MG63 (cell line): Measurements from ENCODE around the gene KLF1. TPM values are rescaled to one million over a fixed set of nuclear protein-coding genes. Genes with fewer than 3 reads are reported as not detected.
"Not testable (repeated sequence)": the region's sequence is repeated elsewhere in the genome, so short reads cannot be mapped to it uniquely, and the experiment has no call there.

Source experiments
- DNase-seq: peaks from one replicate; pipeline ENCODE4 v3.0.0-alpha.2; 2020
- H3K27me3 ChIP-seq: fragments of 250-450 bp; sonication (Bioruptor Pico); 2 replicates; pipeline ENCODE4 v1.5.1; 2020; ENCODE audit warnings: mild to moderate bottlenecking, moderate library complexity
- H3K36me3 ChIP-seq: fragments of 250-450 bp; sonication (Bioruptor Pico); 2 replicates; pipeline ENCODE4 v1.5.1; 2020; ENCODE audit warnings: mild to moderate bottlenecking, moderate library complexity
- H3K4me3 ChIP-seq: fragments of 250-450 bp; sonication (Bioruptor Pico); 2 replicates; pipeline ENCODE4 v1.5.1; 2020; ENCODE audit warnings: mild to moderate bottlenecking, moderate library complexity
- H3K9me3 ChIP-seq: fragments of 250-450 bp; sonication (Bioruptor Pico); 2 replicates; pipeline ENCODE4 v1.5.1; 2020; ENCODE audit warnings: mild to moderate bottlenecking, moderate library complexity
- total RNA-seq: library from RNA; depleted of rRNA; stranded (reverse); fragments of >200 nt; shearing (Covaris generic); gene quantifications from 2 replicates; pipeline ENCODE4 v1.2.3, GENCODE V29; 2014; ENCODE audit warnings: low replicate concordance; rRNA removed

KLF1 gene
- total RNA-seq: not detected in 2 replicates

DNA sequence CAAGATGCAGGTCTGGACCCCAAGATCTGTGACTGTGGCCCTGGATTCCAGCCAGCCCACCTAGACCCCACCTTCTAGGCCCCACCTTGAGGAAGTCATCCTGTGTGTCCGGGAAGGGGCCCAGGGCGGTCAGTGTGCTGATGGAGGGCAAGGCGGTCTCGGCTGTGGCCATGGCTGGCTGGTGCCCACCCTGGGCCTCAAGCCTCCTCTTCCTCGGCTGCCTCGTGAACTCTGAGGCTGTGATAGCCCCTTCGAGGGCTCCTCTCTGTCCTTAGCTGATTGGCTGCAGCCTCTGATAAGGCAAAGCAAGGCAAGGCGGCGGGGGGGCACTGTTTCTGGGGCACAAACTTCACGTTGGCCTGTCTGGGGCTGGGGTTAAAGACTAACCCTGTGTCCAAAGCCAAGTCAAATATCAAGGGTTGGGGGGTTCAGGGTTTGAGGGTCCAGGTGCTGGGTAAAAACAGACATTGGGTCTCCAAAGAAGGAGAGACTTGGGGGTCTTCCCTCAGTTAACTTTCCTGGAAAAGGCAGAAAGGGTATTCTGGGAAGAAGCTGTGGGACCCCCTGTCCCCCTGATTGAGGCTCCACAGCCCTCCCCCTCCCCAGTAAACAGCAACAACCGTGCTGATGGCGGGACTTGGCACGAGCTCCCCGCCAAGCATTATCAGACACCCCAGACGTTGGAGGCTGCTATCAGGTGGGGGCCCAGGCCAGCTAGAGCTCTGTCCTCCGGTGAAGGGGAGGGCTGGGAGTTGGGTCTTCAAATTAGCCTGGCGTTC, at the start of gene KLF1:
Gene KLF1 (minus strand): TSS at position 233 of the 779 bp plus-strand sequence. CDS start 61 bp downstream, at position 172.
- no peak within 1 kb of the TSS for H3K4me3 ChIP-seq
- DNase-seq: no peak
- peaks cover 32% of the 10 kb centered on the region for H3K27me3 ChIP-seq

DNA sequence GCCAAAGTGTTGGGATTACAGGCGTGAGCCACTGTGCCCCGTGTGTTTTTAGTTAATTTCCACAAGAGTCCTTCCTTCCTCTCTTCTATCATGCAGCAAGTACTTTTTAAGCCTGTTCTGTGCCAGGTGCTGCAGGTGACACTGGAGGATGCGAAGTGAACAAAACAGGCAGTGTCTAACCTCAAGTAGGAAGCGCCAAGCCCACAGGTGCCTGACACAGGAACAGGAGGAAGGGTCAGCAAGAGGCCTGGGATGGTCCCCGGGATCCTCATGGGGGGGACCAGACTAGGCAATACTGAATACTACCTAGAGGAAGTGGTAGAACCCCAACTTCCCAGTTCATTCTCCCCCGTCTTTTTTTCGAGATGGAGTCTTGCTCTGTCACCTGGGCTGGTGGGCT, 49.6 kb upstream of the KLF1 start:
- no peaks in the 10 kb centered on the region for H3K9me3 ChIP-seq

More for the DNA sequence above, at the start of gene KLF1:
- H3K36me3 ChIP-seq: no peaks in the 10 kb centered on the region
- peaks cover 33% of the 10 kb centered on the region for H3K9me3 ChIP-seq

DNA sequence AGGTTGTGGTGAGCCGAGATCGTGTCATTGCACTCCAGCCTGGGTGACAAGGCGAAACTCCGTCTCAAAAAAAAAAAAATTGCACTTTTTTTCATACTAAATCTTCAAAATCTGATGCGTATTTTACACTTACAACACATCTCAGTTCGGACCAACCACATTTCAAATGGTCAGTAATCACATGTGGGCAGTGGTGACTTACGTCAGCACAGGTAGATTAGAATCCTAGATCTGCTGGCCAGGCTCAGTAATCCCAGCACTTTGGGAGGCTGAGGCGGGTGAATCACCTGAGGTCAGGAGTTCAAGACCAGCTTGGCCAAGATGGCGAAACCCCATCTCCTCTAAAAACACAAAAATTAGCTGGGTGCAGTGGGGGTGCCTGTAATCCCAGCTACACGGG, 48.1 kb upstream of the KLF1 start:
- Histone ChIP-seq H3K4me3 (no peak overlapping the region), H3K36me3 (peaks cover 37% of the 10 kb centered on the region), H3K27me3 (no peaks in the 10 kb centered on the region), H3K9me3 (no peaks in the 10 kb centered on the region)
- DNase-seq: no peak

More for the DNA sequence above, 49.6 kb upstream of the KLF1 start:
- Histone ChIP-seq H3K27me3 (no peaks in the 10 kb centered on the region), H3K4me3 (no peak overlapping the region), H3K36me3 (peaks cover 37% of the 10 kb centered on the region)
- no peak for DNase-seq

DNA sequence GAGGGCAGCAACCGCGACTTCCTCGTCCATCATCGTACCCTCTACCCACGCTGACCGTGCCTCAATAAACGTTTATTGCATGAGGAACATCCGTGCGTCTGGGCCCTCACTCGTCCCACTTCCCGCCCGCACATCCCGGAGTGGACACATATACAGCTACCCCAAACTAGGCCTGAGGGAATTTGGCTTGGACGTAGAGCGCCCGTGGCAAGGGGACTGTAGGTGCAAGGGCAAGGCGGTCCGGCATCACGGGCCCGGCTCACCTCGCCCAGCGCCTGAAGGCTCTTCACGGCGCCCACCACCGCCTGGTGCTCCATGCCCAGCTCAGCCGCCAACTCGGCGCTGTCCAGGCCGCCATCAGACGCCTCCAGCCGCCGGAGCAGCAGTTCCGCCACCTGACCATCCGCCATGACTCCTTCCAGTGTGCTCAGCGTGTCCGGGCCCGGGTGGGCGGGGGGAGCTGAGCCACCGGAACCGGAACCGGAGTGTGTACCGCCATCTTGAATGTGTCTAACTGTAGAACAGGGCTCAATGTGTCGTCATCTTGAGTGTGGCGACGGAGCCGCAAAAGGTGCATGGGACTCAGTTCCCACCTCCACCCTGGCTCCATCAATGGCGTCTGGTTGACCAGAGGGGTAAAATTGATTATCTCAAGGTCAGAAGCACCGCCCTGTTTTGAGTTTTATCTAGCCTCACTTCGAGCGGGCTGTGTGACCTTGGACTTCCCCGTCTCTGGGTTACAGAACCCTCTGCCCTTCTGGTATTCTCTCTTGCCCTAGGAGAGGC, 46.5 kb upstream of the KLF1 start, which contains the start of gene FARSA:
Gene FARSA (minus strand): TSS at position 425 of the 786 bp plus-strand sequence. CDS start 15 bp downstream, at position 410.
- peak; percentile 99 for DNase-seq
- peak within 1 kb of the TSS; percentile 98 for H3K4me3 ChIP-seq
- H3K9me3 ChIP-seq: no peaks in the 10 kb centered on the region
- no peaks in the 10 kb centered on the region for H3K27me3 ChIP-seq
- H3K36me3 ChIP-seq: peaks cover 37% of the 10 kb centered on the region

DNA sequence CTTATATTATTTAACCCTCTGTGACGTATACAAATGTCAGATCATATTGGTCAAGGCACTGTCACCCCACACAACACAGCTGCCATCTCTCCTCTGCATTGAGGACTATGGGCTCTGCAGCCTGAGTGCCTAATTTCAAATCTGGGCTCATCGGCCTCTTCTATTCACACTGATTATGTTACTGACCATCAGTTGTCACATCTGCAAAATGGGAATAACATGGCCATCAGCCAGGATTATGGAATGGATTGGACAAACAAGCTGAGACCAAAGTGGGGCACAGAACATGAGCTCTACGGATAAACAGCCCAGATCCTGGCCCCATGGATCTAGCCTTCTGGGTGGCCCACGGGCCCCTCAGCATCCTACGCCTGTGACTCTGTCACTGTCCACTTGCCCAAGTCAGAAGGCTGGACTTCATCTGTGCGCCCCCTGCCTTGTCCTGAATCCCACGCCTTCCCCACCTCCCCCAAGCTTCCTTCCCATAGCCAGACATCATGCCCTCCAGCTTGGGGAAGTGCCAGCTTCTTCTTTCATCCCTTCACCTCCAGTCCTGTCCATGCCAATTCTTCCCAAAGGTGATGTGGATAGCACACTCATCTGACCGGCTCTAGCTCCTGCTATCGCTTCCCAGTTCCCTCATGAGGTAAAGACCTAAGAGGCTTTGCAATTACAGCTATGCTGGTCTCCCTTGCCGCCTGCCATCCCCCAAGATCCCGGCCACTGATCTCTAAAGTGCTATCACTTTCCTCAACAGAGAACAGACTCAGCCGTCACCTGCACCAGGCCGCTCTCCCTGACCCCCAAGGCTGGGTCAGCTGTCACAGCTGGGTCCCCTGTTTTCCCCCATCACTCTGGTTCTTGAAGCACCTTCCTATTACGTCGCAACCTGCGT, 45.6 kb upstream of the KLF1 start:
- Histone ChIP-seq H3K4me3 (peak overlapping the region; percentile 98), H3K9me3 (no peaks in the 10 kb centered on the region), H3K27me3 (no peaks in the 10 kb centered on the region), H3K36me3 (peaks cover 43% of the 10 kb centered on the region)
- DNase-seq: no peak

DNA sequence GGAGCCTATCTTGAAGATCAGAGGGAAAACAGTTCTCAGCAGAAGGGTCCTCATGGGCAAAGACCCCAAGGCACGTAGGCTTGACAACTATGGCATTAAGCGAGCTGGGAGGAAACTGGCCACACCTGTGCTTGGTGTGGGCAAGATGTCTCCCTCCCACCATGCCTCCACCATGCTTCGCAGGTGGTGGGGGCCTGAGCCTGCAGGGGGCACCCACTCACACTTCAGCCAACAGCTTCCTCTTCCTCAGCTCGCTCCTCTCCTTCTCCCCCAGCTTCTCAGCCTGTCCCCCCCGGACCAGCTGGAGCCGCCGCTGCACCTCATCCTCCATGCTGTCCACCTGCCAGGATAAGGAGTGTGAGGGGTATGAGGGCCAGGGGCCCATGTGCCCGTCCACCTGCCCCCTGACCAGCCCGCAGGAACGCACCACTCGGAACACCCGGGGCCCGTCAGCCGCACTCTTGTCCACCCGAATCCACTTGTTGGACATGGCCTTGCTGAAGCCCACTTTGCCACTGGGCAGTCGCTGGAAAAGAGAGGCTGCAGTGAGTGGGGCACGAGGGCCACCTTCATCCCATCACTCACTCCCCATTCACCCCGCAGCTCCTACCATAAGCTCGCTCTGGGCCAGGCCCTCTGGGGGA, 43.1 kb upstream of the KLF1 start:
- no peak for DNase-seq
- Histone ChIP-seq H3K27me3 (no peaks in the 10 kb centered on the region), H3K4me3 (no peak overlapping the region), H3K9me3 (no peaks in the 10 kb centered on the region), H3K36me3 (peaks cover 66% of the 10 kb centered on the region)

DNA sequence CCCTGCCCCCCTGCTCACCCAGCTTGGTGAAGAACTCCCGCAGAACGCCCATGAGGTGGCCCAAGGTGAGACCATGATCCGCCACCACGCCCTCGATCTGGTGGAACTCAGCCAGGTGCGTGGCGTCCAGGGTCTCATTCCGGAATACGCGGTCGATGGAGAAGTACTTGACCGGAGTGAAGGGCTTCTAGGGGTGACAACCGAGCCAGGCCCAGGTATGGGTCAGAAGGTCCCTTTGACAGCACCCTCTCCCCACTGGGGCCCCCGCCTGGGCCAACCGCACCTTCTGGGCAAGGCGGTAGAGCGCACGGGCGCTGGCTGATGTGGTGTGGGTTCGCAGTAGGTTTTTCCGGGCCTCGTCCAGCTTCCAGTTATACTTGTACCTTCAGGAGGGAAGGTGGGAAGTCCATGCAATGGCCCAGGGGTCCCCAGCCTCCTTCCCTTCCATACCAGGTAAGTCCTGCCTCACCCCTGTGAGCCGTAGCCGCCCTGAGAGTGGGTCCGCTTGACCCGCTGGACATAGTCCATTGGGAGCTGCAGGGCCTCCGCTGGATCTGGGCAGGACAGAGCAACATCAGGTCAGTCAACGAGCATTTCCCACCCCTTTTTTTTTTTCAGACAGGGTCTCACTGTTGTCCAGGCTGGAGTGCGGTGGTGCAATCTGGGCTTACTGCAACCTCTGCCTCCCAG, 37.8 kb upstream of the KLF1 start:
- H3K9me3 ChIP-seq: no peaks in the 10 kb centered on the region
- DNase-seq: no peak
- no peak overlapping the region for H3K4me3 ChIP-seq
- H3K27me3 ChIP-seq: no peaks in the 10 kb centered on the region
- peaks cover 81% of the 10 kb centered on the region for H3K36me3 ChIP-seq

DNA sequence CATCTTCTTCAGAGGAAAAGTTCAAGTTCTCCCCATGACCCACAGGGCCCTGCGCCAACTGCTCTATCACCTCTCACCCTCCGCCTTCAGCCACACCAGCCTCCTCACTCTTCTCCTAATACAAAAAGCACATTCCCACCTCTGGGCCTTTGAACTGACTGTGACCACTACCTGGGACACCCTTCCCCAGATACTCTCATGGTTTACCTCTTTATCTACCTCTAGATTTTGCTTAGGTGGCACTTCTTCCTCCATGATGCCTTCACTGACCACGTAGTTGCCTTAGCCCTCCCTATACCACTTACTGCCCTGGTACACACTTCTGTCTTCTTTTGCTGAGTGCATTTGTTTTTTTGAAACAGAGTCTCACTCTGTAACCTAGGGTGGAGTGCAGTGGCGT, 36.0 kb upstream of the KLF1 start:
- Histone ChIP-seq H3K9me3 (no peaks in the 10 kb centered on the region; the same call in 1 of the 2 replicates), H3K27me3 (no peaks in the 10 kb centered on the region), H3K4me3 (no peak overlapping the region), H3K36me3 (peaks cover 63% of the 10 kb centered on the region)
- DNase-seq: no peak

DNA sequence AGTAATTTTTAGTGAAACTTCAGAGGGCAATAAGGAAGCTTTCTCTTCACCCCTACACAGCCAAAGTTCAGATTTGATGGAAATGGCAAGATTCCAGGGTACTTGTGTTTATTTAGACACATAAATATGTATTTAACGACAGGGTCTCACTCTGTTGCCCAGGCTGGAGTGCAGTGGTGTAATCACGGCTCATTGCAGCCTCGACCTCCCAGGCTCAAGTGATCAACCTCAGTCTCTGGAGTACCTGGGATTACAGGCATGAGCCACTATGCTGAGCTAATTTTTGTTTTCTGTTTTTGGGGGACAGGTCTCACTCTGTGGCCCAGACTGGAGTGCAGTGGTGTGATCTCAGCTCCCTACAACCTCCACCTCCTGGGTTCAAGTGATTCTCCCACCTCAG, 34.0 kb upstream of the KLF1 start:
- H3K4me3 ChIP-seq: no peak overlapping the region
- peaks cover 48% of the 10 kb centered on the region for H3K36me3 ChIP-seq
- DNase-seq: no peak

DNA sequence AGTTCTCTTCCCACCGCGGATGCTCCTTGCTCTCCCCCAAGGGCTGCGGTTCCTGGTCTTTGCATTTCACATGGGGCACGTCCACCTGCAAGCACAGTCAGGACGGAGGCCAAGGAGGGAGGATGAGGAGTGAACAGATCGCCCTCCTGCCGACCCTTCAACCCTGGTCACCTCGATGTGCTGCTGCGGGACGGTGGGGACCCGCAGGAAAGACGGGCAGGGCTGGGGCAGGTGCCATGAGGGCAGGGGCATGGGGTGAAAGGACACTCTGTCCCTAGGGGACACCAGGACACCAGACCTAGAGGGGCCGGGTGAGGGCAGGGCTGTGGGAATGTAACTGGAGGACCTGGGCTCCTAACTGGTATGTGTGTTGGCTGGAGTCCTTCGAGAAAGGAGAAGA, 31.3 kb upstream of the KLF1 start:
- no peak overlapping the region for H3K4me3 ChIP-seq
- H3K36me3 ChIP-seq: peaks cover 20% of the 10 kb centered on the region
- H3K9me3 ChIP-seq: no peaks in the 10 kb centered on the region; the same call in 1 of the 2 replicates
- H3K27me3 ChIP-seq: no peaks in the 10 kb centered on the region
- DNase-seq: no peak

More for the DNA sequence above, 34.0 kb upstream of the KLF1 start:
- no peaks in the 10 kb centered on the region for H3K27me3 ChIP-seq
- H3K9me3 ChIP-seq: no peaks in the 10 kb centered on the region; the same call in 1 of the 2 replicates

DNA sequence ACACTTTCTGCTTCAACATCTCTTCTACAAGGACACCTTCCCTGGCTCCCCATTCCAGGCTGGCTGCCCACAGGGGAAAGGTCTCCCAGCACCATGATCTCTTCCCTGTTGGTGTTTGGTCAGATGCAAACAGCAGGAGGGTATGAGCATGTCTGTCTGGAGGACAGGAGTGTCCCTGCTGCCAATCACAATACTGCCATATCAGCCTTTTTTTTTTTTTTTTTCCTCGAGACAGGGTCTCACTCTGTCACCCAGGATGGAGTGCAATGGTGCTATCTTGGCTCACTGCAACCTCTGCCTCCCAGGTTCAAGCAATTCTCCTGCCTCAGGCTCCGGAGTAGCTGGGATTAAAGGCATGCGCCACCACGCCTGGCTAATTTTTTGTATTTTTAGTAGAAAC, 28.9 kb upstream of the KLF1 start:
- not testable (repeated sequence) for H3K27me3 ChIP-seq, H3K36me3 ChIP-seq, DNase-seq, H3K9me3 ChIP-seq, H3K4me3 ChIP-seq

DNA sequence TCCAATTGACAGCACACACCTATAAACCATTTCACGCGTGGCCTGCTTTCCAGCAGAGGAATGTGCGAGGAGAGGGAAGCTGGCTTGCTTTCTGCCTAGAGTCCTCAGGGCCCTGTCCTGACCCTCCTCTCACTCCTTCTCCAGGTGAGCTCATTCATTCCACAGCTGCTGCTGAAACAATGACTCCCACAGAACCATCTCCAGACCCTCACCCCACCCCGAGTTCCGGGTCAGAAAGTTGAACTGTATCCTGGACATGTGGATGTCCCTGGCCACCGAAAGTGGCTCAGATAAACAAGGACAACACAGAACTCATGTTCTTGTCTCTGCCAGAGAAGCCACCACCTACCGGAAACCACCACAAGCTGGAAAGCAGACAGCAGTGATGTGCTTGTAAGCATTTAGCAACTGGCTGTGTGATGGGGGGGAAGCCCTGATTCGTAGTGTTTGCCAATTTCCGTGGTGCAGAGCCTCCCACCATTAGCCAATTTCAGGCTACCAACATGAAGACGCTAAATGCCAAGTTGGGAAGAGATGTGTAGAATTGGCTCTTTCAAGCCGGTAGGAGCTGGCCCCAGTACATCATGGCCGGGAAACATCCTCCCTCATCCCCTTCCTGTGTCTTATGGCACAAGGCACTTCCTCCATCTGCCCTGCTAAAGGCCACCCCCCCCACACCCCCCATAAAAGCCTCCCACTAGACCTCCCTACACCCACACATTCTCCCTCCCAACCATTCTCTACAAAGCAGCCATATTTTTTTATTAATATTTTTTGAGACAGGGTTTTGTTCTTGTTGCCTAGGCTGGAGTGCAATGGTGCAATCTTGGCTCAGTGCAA, 27.1 kb upstream of the KLF1 start:
- 0 out of 2 replicates have a peak, but pooled peaks cover 3% of the 10 kb centered on the region for H3K27me3 ChIP-seq
- no peak for DNase-seq

DNA sequence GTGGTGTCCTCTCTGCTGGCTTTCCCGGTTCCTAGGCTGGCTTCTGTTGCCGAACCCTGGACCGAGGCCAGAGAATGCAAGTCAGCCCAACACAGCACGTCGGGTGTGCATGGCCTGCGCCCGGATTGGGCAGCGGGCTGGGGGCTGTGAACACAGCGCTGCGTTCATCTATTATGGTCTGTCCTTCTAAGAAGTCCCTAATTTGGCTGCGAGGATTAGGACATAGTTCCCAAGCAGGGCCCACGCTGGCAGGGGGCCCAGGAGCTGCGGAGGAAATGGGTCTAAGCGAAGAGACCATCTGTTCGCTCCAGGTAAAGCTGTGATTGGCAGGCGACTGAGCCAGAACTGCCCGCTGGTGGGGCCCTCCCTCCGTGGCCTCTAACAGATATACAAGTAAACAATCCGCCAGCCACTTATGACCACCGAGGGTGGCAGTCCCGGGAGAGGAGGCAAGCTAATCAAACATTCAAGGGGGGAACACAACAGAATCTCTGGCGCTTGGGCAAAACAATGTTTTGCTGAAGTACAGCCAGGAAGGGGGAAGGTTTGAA, 26.1 kb upstream of the KLF1 start:
- no peak for DNase-seq
- no peaks in the 10 kb centered on the region for H3K9me3 ChIP-seq
- H3K27me3 ChIP-seq: 0 out of 2 replicates have a peak, but pooled peaks cover 3% of the 10 kb centered on the region
- H3K36me3 ChIP-seq: no peaks in the 10 kb centered on the region
- no peak overlapping the region for H3K4me3 ChIP-seq

More for the DNA sequence above, 27.1 kb upstream of the KLF1 start:
- Histone ChIP-seq H3K9me3 (no peaks in the 10 kb centered on the region; the same call in 1 of the 2 replicates), H3K4me3 (no peak overlapping the region), H3K36me3 (no peaks in the 10 kb centered on the region)

DNA sequence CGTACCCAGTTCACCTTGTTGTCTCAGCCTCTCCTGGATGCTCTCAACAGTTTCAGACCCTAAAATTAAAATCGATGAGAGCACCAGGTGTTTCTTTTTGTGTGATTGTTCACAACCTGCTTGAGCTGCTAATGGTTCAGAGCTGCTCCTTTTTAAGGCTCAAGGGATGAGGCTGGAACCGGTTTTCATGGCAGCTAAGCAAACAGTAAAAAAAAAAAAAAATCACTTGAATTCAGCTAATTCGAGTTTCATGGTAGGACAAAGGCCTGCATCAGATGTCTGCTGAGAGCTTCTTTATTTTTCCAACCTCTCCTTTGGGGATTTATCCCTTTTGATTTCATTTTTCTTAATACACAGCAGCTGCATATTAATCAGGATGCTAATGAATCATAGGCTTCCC, 25.6 kb upstream of the KLF1 start:
- Histone ChIP-seq H3K4me3 (no peak overlapping the region), H3K36me3 (no peaks in the 10 kb centered on the region)
- no peak for DNase-seq

More for the DNA sequence above, 25.6 kb upstream of the KLF1 start:
- H3K9me3 ChIP-seq: no peaks in the 10 kb centered on the region
- 0 out of 2 replicates have a peak, but pooled peaks cover 3% of the 10 kb centered on the region for H3K27me3 ChIP-seq
